ENCODE measurements around the gene PCCA. TPM values are rescaled to one million over a fixed set of nuclear protein-coding genes. Genes with fewer than 3 reads are reported as not detected.
"Not testable (repeated sequence)": the region's sequence is repeated elsewhere in the genome, so short reads cannot be mapped to it uniquely, and the experiment has no call there.

Gene PCCA
- total and polyA plus RNA-seq, 2 donors from 2014 or later = 86.2 to 222 TPM

GRCh38 chr13:100091391-100091790 is 2.5 kb downstream of the PCCA start:
- Histone ChIP-seq H3K27ac (ENCODE audit: low read depth in 2 of 2, low read length in 2 of 2) (no peak overlapping the region), H3K9ac (ENCODE audit: low read length in 3 of 3) (peak overlapping the region in 1 of 3 donors; percentile 7), H3K4me3 (ENCODE audit: low read length in 3 of 3) (peak overlapping the region in 2 of 3 donors; percentile 40 to 86), H3K27me3 (ENCODE audit: control insufficient read depth, insufficient read depth, low read length) (no peaks in the 10 kb centered on the region), H3K9me3 (ENCODE audit: control insufficient read depth in 2 of 3, insufficient read depth in 1 of 3, low read length in 3 of 3) (no peaks in the 10 kb centered on the region), H3K4me1 (ENCODE audit: control insufficient read depth in 2 of 3, insufficient read depth in 2 of 3, low read depth in 1 of 3, low read length in 3 of 3) (peaks cover 4 to 20% (median 5%) of the 10 kb centered on the region in 3 donors), H3K36me3 (ENCODE audit: control insufficient read depth in 2 of 3, insufficient read depth in 3 of 3, low read length in 3 of 3) (no peaks in the 10 kb centered on the region)
- no peak for TF ChIP-seq CTCF (IDR thresholded peaks at IDR 0.05; ENCODE audit: borderline replicate concordance, extremely low read depth, insufficient read depth)
- no peak for FAIRE-seq
- DNase-seq = no peak
- intact Hi-C loops (cut with DNase I) = no loop called here

DNA sequence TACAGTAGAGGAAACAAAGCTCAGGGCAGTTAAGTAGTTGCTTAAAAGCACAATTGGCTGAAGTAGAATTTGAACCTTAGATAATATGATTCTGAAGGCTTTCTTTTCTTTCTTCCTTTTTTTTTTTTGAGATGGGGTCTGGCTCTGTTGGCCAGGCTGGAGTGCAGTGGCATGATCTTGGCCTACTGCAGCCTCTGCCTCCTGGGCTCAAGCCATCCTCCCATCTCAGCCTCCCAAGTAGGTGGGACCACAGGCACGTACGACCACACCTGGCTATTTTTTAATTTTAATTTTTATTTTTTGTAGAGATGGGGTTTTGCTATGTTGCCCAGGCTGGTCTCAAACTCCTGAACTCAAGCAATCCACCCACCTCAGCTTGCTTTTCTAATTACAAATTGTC is 3.4 kb downstream of the PCCA start:
- H3K9ac ChIP-seq (ENCODE audit: low read length in 3 of 3); FAIRE-seq; H3K9me3 ChIP-seq (ENCODE audit: control insufficient read depth in 2 of 3, insufficient read depth in 1 of 3, low read length in 3 of 3); intact Hi-C loops (cut with DNase I); H3K4me3 ChIP-seq (ENCODE audit: low read length in 3 of 3); H3K27me3 ChIP-seq (ENCODE audit: control insufficient read depth, insufficient read depth, low read length); H3K27ac ChIP-seq (ENCODE audit: low read depth in 2 of 2, low read length in 2 of 2); DNase-seq; H3K36me3 ChIP-seq (ENCODE audit: control insufficient read depth in 2 of 3, insufficient read depth in 3 of 3, low read length in 3 of 3): not testable (repeated sequence)
- H3K4me1 ChIP-seq (ENCODE audit: control insufficient read depth in 2 of 3, insufficient read depth in 2 of 3, low read depth in 1 of 3, low read length in 3 of 3) = peaks cover 5 to 23% (median 7%) of the 10 kb centered on the region in 3 donors

DNA sequence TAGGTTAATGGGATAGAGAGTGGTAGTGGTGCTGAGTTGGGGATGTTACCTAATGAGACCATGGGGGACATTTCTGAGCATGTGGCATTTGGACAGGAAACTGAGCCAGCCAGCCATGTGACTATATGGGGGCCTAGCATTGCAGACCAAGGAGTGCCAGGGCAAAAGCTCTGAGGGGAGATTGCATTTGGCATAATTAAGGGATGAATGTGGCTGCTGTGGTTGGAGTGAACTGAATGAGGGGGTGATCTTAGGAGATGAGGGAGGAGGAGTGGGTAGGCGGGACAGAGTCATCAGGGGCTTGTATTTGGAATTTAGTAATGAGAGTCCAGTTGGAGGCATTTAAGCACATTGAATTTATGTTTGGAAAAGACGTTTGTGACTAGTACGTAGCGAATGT is 6.6 kb downstream of the PCCA start:
- Histone ChIP-seq H3K4me3 (ENCODE audit: low read length in 3 of 3) (no peak overlapping the region), H3K27me3 (ENCODE audit: control insufficient read depth, insufficient read depth, low read length) (no peaks in the 10 kb centered on the region), H3K9me3 (ENCODE audit: control insufficient read depth in 2 of 3, insufficient read depth in 1 of 3, low read length in 3 of 3) (no peaks in the 10 kb centered on the region), H3K36me3 (ENCODE audit: control insufficient read depth in 2 of 3, insufficient read depth in 3 of 3, low read length in 3 of 3) (no peaks in the 10 kb centered on the region), H3K27ac (ENCODE audit: low read depth in 2 of 2, low read length in 2 of 2) (no peak overlapping the region), H3K4me1 (ENCODE audit: control insufficient read depth in 2 of 3, insufficient read depth in 2 of 3, low read depth in 1 of 3, low read length in 3 of 3) (peaks cover 0 to 27% (median 5%) of the 10 kb centered on the region in 3 donors), H3K9ac (ENCODE audit: low read length in 3 of 3) (no peak overlapping the region)
- no peak for TF ChIP-seq CTCF (IDR thresholded peaks at IDR 0.05; ENCODE audit: borderline replicate concordance, extremely low read depth, insufficient read depth)
- no peak for DNase-seq
- no peak for FAIRE-seq
- intact Hi-C loops (cut with DNase I) = no loop called here

DNA sequence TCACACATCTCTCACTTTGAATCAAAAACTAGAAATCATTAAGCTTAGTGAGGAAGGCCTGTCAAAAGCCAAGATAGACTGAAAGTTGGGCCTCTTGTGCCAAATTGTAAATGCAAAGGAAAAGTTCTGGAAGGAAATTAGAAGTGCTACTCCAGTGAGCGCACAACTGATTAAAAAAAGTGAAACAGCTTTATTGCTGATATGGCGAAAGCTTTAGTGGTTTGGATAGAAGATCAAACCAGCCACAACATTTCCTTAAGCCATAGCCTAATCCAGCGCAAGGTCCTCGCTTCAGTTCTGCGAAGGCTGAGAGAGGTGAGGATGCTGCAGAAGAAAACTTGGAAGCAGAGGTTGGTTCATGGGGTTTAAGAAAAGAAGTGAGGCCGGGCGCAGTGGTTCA is 7.6 kb downstream of the PCCA start:
- Histone ChIP-seq H3K4me3 (ENCODE audit: low read length in 3 of 3) (no peak overlapping the region), H3K36me3 (ENCODE audit: control insufficient read depth in 2 of 3, insufficient read depth in 3 of 3, low read length in 3 of 3) (no peaks in the 10 kb centered on the region), H3K4me1 (ENCODE audit: control insufficient read depth in 2 of 3, insufficient read depth in 2 of 3, low read depth in 1 of 3, low read length in 3 of 3) (peaks cover 0 to 28% (median 5%) of the 10 kb centered on the region in 3 donors), H3K9me3 (ENCODE audit: control insufficient read depth in 2 of 3, insufficient read depth in 1 of 3, low read length in 3 of 3) (no peaks in the 10 kb centered on the region), H3K9ac (ENCODE audit: low read length in 3 of 3) (no peak overlapping the region), H3K27ac (ENCODE audit: low read depth in 2 of 2, low read length in 2 of 2) (peak overlapping the region in 1 of 2 donors; percentile 23), H3K27me3 (ENCODE audit: control insufficient read depth, insufficient read depth, low read length) (no peaks in the 10 kb centered on the region)
- FAIRE-seq (no peak), DNase-seq (no peak)
- intact Hi-C loops (cut with DNase I) = no loop called here
- no peak for TF ChIP-seq CTCF (IDR thresholded peaks at IDR 0.05; ENCODE audit: borderline replicate concordance, extremely low read depth, insufficient read depth)
